Body of pancreas (tissue), 2 donors: Measurements from ENCODE around the gene CCDC63. TPM values are rescaled to one million over a fixed set of nuclear protein-coding genes. Genes with fewer than 3 reads are reported as not detected.

Source experiments
- total RNA-seq, 2 donors: library from RNA; depleted of rRNA; stranded (reverse); fragments of >200 nt; gene quantifications; one replicate each; pipeline ENCODE4 v1.1.0, GENCODE V29; 2016

The CCDC63 gene
- total RNA-seq, 2 donors from 2014 or later = not detected

Other genes with a start within 250 kb of the CCDC63 start
- gene TCTN1, start 232.9 kb upstream of the CCDC63 start, total RNA-seq = 10 to 100 TPM; 54.7 to 95.6 TPM
- 1 to 10 TPM in 1 of 2 donors, under 1 TPM in 1; 0.66 to 1.3 TPM for gene HVCN1, start 157.9 kb upstream of the CCDC63 start, total RNA-seq
- 10 to 100 TPM; 40.2 to 83.0 TPM for gene PPP1CC, start 104.1 kb upstream of the CCDC63 start, total RNA-seq
- gene MYL2, start 73.6 kb downstream of the CCDC63 start, total RNA-seq = not detected
- not detected for gene CUX2, start 187.2 kb downstream of the CCDC63 start, total RNA-seq